Testis (tissue), 3 donors: Measurements from ENCODE around the gene IL20RA. TPM values are rescaled to one million over a fixed set of nuclear protein-coding genes. Genes with fewer than 3 reads are reported as not detected.

ENCODE experiments used
- DNase-seq: peaks from one replicate; pipeline ENCODE4 v3.0.0-alpha.2; 2019
- H3K27ac ChIP-seq, 2 donors: fragments of 200-600 bp; sonication (generic); one replicate each; pipeline ENCODE4 v1.5.1; 2019
- H3K27me3 ChIP-seq: fragments of 200-600 bp; sonication (generic); one replicate; pipeline ENCODE4 v1.5.1; 2019
- H3K36me3 ChIP-seq: fragments of 200-600 bp; sonication (generic); one replicate; pipeline ENCODE4 v1.5.1; 2017; ENCODE audit warnings: low read depth; ENCODE audit errors: missing control alignments
- H3K4me1 ChIP-seq: fragments of 200-600 bp; sonication (generic); one replicate; pipeline ENCODE4 v1.5.1; 2019
- H3K4me3 ChIP-seq, 2 donors: fragments of 200-600 bp; sonication (generic); one replicate each; pipeline ENCODE4 v1.5.1; 2017 to 2019
- H3K9me3 ChIP-seq: fragments of 200-600 bp; sonication (generic); one replicate; pipeline ENCODE4 v1.5.1; 2017
- CTCF ChIP-seq, 3 experiments: fragments of 450-650 bp in 2 of 3; fragments of 200-600 bp in 1 of 3; sonication (generic) in 1 of 3; IDR thresholded peaks; one replicate each; pipeline ENCODE4 v1.5.1; 2016 to 2019; ENCODE audit warnings: antibody characterized with exemption in 3 of 3, mild to moderate bottlenecking in 2 of 3, moderate library complexity in 1 of 3
- POLR2A ChIP-seq: fragments of 450-650 bp; IDR thresholded peaks from one replicate; pipeline ENCODE4 v1.6.1; 2017; ENCODE audit warnings: antibody characterized with exemption, mild to moderate bottlenecking, moderate library complexity
- WGBS, 2 donors: methylation state at CpG; one replicate each; pipeline ENCODE4 v1.1.5; 2018; 5-methylcytosine and 5-hydroxymethylcytosine counted together
- intact Hi-C: fragments of 100-400 bp; cut with DNase I; formaldehyde crosslinking; loops from one replicate; pipeline ENCODE4 v1.15.1; 2023; ENCODE audit warnings: low total_unique reads
- polyA plus RNA-seq: library from polyadenylated mRNA; stranded (reverse); fragments of 350-450 nt; fragmentation: Illumina TruSeq; extraction: RNeasy Lipid Tissue Mini Kit (QIAGEN cat#74804); gene quantifications from one replicate; pipeline ENCODE4 v1.2.3, GENCODE V29; 2014; ENCODE audit warnings: low read depth, low replicate concordance; ENCODE audit not compliant: insufficient read depth
- total RNA-seq, 2 donors: library from RNA; depleted of rRNA; stranded (reverse); fragments of >200 nt; gene quantifications; one replicate each; pipeline ENCODE4 v1.2.3, GENCODE V29; 2016

IL20RA gene
- total and polyA plus RNA-seq, 3 donors from 2014 or later = 8.4 to 16.6 (median 16.1) TPM

DNA sequence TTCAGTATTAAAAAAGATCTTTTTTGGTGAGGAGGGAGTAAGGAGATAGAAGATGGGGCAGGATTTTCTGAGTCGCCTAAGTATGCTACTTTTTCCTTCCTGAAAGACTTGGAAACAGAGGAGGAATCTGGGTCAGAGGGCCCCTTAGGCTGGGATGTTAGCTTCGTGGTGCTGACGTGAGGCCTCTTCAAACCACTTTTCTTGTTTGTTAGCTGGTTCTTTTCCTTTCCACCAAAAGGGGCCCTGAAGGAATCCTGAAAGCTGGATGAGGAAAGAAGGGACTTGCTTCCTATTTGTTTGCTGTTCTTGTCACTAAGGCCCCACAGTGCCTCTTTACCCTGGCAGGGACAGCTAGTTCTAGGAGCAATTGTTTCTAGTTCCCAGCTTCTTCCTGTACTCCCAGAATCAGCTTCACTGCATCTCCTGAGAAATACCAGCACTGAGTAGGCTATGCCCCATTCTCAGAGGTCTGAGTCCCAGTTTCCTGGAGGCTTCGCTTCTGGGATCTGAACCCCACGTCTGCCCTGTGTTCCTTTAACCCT, 2.2 kb upstream of the IL20RA start:
- H3K4me1 ChIP-seq = peaks cover 11% of the 10 kb centered on the region
- WGBS, 2 donors = 55 to 56% methylated on average over 5 of the region's 5 CpGs
- TF ChIP-seq CTCF (IDR thresholded peaks at IDR 0.05) = no peak

GRCh38 chr6:137045222-137045789, 541 bp upstream of the IL20RA start:
- 83 to 91% methylated on average over 7 of the region's 7 CpGs for WGBS, 2 donors
- DNase-seq = no peak
- no peaks in the 10 kb centered on the region for H3K36me3 ChIP-seq
- H3K9me3 ChIP-seq = no peaks in the 10 kb centered on the region
- TF ChIP-seq POLR2A (no peak), CTCF (IDR thresholded peaks at IDR 0.05) (no peak)
- H3K27ac ChIP-seq = peak overlapping the region in 1 of 2 donors; percentile 86
- H3K27me3 ChIP-seq = no peaks in the 10 kb centered on the region
- peaks cover 11% of the 10 kb centered on the region for H3K4me1 ChIP-seq
- peak overlapping the region; percentile 91 to 93 for H3K4me3 ChIP-seq
- intact Hi-C loops = no loop called here

More for the DNA sequence above, 2.2 kb upstream of the IL20RA start:
- Histone ChIP-seq H3K4me3 (no peak overlapping the region), H3K9me3 (no peaks in the 10 kb centered on the region), H3K36me3 (no peaks in the 10 kb centered on the region), H3K27ac (no peak overlapping the region), H3K27me3 (no peaks in the 10 kb centered on the region)
- intact Hi-C loops = no loop called here
- DNase-seq = no peak

- Histone ChIP-seq H3K4me3 (peak overlapping the region; percentile 91 to 93), H3K4me1 (peaks cover 11% of the 10 kb centered on the region), H3K36me3 (no peaks in the 10 kb centered on the region), H3K27me3 (no peaks in the 10 kb centered on the region), H3K9me3 (no peaks in the 10 kb centered on the region), H3K27ac (peak overlapping the region; percentile 84 to 86)
- DNase-seq = peak; percentile 64
- intact Hi-C loops = no loop called here
- TF ChIP-seq POLR2A (no peak), CTCF (IDR thresholded peaks at IDR 0.05) (no peak)
- 3% methylated on average over 19 to 42 of the region's 42 CpGs for WGBS, 2 donors
These were observed 927 bp downstream of the IL20RA start for GRCh38 chr6:137043710-137044365.

GRCh38 chr6:137040393-137040792, 4.4 kb downstream of the IL20RA start:
- Histone ChIP-seq H3K27ac (no peak overlapping the region), H3K4me1 (peaks cover 4% of the 10 kb centered on the region), H3K27me3 (no peaks in the 10 kb centered on the region), H3K9me3 (no peaks in the 10 kb centered on the region), H3K36me3 (no peaks in the 10 kb centered on the region), H3K4me3 (no peak overlapping the region)
- intact Hi-C loops = no loop called here
- TF ChIP-seq CTCF (IDR thresholded peaks at IDR 0.05) (peak in 1 of 3 experiments; percentile 15), POLR2A (no peak)
- no peak for DNase-seq

- H3K9me3 ChIP-seq = no peaks in the 10 kb centered on the region
- no peak overlapping the region for H3K4me3 ChIP-seq
- H3K4me1 ChIP-seq = peaks cover 4% of the 10 kb centered on the region
- H3K27me3 ChIP-seq = no peaks in the 10 kb centered on the region
- intact Hi-C loops = no loop called here
- DNase-seq = no peak
- no peak overlapping the region for H3K27ac ChIP-seq
- no peaks in the 10 kb centered on the region for H3K36me3 ChIP-seq
- no peak for TF ChIP-seq CTCF (IDR thresholded peaks at IDR 0.05)
- TF ChIP-seq POLR2A = no peak
- WGBS, 2 donors = 91 to 92% methylated on average over 4 of the region's 4 CpGs
These were observed 5.8 kb downstream of the IL20RA start for GRCh38 chr6:137039010-137039409.
